RWPE1 (cell line): ENCODE results near the gene SDCCAG8.
"Not testable (repeated sequence)": the region's sequence is repeated elsewhere in the genome, so short reads cannot be mapped to it uniquely, and the experiment has no call there.

Experiments used
- CTCF ChIA-PET: fragments of 350-600 bp; sonication (Branson Sonifier 250); formaldehyde crosslinking; extraction: SDS; loops from one replicate; lab custom pipeline; 2021; lab: Yijun Ruan, JAX
- POLR2A ChIA-PET: fragments of 400-600 bp; formaldehyde crosslinking; extraction: SDS; loops from one replicate; lab custom pipeline; 2020; ENCODE audit warnings: antibody characterized with exemption; ENCODE audit not compliant: low non-redundant PET; lab: Yijun Ruan, JAX
- DNase-seq: peaks from one replicate; pipeline ENCODE4 v3.0.0; 2012; ENCODE audit warnings: low spot score
- H3K27ac ChIP-seq: fragments of 450-650 bp; 2 replicates; pipeline ENCODE4 v1.5.1; 2017
- CTCF ChIP-seq: fragments of 450-650 bp; conservative IDR thresholded peaks from 2 replicates; pipeline ENCODE4 v1.5.1; 2017; ENCODE audit warnings: low read depth, mild to moderate bottlenecking

SDCCAG8 gene

GRCh38 chr1:243255791-243256512 is at the start of gene SDCCAG8:
SDCCAG8 (plus strand) TSS chr1:243256041; CDS start chr1:243256174, 133 bp downstream.
- POLR2A ChIA-PET = no interaction called here
- H3K27ac ChIP-seq = peak within 1 kb of the TSS; percentile 98
- TF ChIP-seq CTCF = no peak
- CTCF ChIA-PET = interaction anchor here (0.6 kb wide), 2 partner anchors 10 to 190 kb away, joined by 3 to 4 read pairs; no protein-coding TSS in a partner anchor
- DNase-seq = peak; percentile 92

DNA sequence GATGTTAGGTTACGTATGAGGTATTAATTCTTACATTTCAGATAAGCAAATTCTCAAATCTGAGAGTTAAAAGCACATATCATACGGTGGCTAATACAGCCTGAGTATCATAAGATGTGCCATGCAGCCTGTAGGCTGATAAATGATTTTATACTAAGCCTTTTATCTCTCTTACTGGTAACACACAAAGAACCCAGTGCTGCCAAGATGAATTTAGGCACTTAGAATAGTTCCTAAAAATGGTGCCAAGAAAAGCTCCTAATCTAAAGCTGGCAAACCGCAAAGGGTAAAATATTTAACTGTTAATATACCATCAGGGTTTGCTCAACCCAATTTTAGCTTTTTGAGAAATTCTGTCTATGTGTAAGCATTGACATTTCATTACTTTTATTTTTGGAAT is 43.9 kb upstream of the SDCCAG8 start:
- DNase-seq, POLR2A ChIA-PET, H3K27ac ChIP-seq: not testable (repeated sequence)
- CTCF ChIA-PET = interaction anchor here (0.6 kb wide), 1 partner anchor 30 kb away, joined by 3 read pairs; no protein-coding TSS in a partner anchor

DNA sequence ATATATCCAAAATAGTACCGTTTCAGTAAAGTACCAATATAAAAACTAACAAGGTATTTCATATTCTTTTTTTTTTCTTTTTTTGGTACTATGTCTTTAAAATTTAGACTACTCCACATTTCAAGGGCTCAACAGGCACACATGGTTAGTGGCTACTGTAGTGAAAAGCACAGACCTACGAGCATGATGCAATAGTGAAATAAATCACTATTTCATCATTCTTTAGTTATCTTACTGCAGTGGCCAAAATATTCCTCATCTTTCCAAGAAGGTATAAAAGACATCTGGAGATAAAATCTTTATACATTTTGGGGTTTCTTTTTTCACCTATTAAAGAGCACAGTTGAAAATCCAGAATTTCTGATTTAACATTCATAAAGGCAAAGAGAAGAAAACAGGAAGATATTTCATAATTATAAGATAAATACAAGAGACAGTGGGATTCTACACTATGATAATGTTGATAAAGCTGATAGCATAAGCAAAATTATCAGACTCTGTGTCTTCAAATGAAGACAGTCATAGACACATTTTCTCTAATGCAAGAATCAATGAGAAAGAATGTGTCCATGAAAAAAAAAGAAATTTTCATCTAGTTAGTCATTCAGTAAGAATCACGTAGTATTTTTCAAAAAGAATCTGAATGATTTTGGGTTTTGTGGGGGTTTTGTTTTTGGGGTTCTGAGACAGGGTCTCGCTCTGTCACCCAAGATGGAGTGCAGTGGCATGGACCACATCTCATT is 42.6 kb upstream of the SDCCAG8 start:
- H3K27ac ChIP-seq = peak overlapping the region; percentile 67
- ChIA-PET POLR2A (no interaction called here), CTCF (interaction anchor here (0.7 kb wide), 3 partner anchors 8 to 389 kb away, joined by 3 read pairs; no protein-coding TSS in a partner anchor)
- no peak for TF ChIP-seq CTCF
- no peak for DNase-seq

GRCh38 chr1:243215276-243215875 is 40.5 kb upstream of the SDCCAG8 start:
- DNase-seq, H3K27ac ChIP-seq, POLR2A ChIA-PET: not testable (repeated sequence)
- CTCF ChIA-PET = interaction anchor here (0.7 kb wide), 1 partner anchor 48 kb away, joined by 4 read pairs; no protein-coding TSS in a partner anchor

- H3K27ac ChIP-seq = no peak overlapping the region
- DNase-seq = no peak
- CTCF ChIA-PET = interaction anchor here (0.6 kb wide), 1 partner anchor 18 kb away, joined by 3 read pairs; no protein-coding TSS in a partner anchor
- no peak for TF ChIP-seq CTCF
- POLR2A ChIA-PET = no interaction called here
Measured at GRCh38 chr1:243216741-243217140, 39.1 kb upstream of the SDCCAG8 start.

- H3K27ac ChIP-seq = no peak overlapping the region
- no peak for TF ChIP-seq CTCF
- DNase-seq = no peak
- CTCF ChIA-PET = no interaction called here
- POLR2A ChIA-PET = no interaction called here
Measured at GRCh38 chr1:243217349-243217748, 38.5 kb upstream of the SDCCAG8 start.

DNA sequence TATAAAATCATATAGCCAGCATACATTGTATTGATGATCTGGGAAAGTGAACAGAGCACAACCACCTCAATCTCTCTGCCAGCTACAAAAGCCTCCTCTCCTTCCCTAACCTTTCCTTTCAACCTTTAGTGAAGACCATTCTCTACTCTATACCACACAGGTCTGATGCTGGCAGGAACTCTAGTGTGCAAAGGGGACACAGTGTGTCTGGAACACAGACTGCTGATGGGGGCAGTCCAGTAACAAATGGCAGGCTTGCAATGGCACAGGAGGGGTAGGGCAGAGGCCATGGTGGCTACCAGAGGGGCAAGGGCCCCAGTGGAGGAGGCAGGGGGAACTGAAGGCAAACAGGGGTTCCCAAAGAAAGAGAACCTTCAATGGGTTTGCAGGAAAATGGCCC is 37.8 kb upstream of the SDCCAG8 start:
- CTCF ChIA-PET = no interaction called here

More for the DNA sequence above, 37.8 kb upstream of the SDCCAG8 start:
- no peak for DNase-seq
- POLR2A ChIA-PET = no interaction called here
- H3K27ac ChIP-seq = no peak overlapping the region
- TF ChIP-seq CTCF = no peak
